Esophagus squamous epithelium (tissue), 5 donors: ENCODE measurements around the gene ENOSF1. TPM values are rescaled to one million over a fixed set of nuclear protein-coding genes. Genes with fewer than 3 reads are reported as not detected.

Experiments
- DNase-seq: peaks from one replicate; lab custom pipeline; 2025; lab: John Stamatoyannopoulos, UW
- H3K27ac ChIP-seq, 4 donors: fragments of 200-600 bp; sonication (generic); one replicate each; pipeline ENCODE4 v1.5.1; 2016 to 2019; ENCODE audit warnings: mild to moderate bottlenecking in 1 of 4
- H3K27me3 ChIP-seq, 4 donors: fragments of 200-600 bp; sonication (generic); 1 replicate in 3 of 4; 2 replicates in 1 of 4; pipeline versions ENCODE4 v1.5.1 to v1.6.0; 2017 to 2021; ENCODE audit warnings: antibody characterized with exemption in 1 of 4
- H3K36me3 ChIP-seq, 3 donors: fragments of 200-600 bp; sonication (generic); one replicate each; pipeline ENCODE4 v1.5.1; 2016 to 2019
- H3K4me1 ChIP-seq, 3 donors: fragments of 200-600 bp; sonication (generic); one replicate each; pipeline ENCODE4 v1.5.1; 2017 to 2019
- H3K4me3 ChIP-seq, 4 donors: fragments of 200-600 bp; sonication (generic); 1 replicate in 3 of 4; 2 replicates in 1 of 4; pipeline ENCODE4 v1.5.1; 2016 to 2019; ENCODE audit warnings: mild to moderate bottlenecking in 2 of 4, moderate library complexity in 1 of 4
- H3K9me3 ChIP-seq, 3 donors: fragments of 200-600 bp; sonication (generic); one replicate each; pipeline ENCODE4 v1.5.1; 2016 to 2019
- POLR2A ChIP-seq, 4 donors: fragments of 450-650 bp; IDR thresholded peaks; one replicate each; pipeline ENCODE4 v1.6.1; 2017; ENCODE audit warnings: antibody characterized with exemption in 4 of 4, mild to moderate bottlenecking in 4 of 4, moderate library complexity in 3 of 4
- WGBS, 2 donors: methylation state at CpG; one replicate each; pipeline ENCODE4 v1.1.5; 2018; 5-methylcytosine and 5-hydroxymethylcytosine counted together
- intact Hi-C: fragments of 100-400 bp; cut with DNase I; formaldehyde crosslinking; loops from one replicate; pipeline ENCODE4 v1.15.0; 2022
- total RNA-seq, 4 donors: library from RNA; depleted of rRNA; stranded (reverse); fragments of >200 nt; gene quantifications; one replicate each; pipeline ENCODE4 v1.1.0, GENCODE V29; 2016
- TF ChIP-seq, protein P1 (sequence below), 6 experiments: fragments of 450-650 bp in 4 of 6; fragments of 200-600 bp in 2 of 6; sonication (generic) in 2 of 6; IDR thresholded peaks; one replicate each; pipeline ENCODE4 v1.5.1; 2016 to 2019; ENCODE audit warnings: antibody characterized with exemption in 6 of 6, mild to moderate bottlenecking in 4 of 6, moderate library complexity in 4 of 6
- donor health status: DM: yes; HTN: yes; CAD: no.

ENOSF1 gene
- total RNA-seq, 4 donors from 2014 or later, result 31.7 to 63.7 (median 47.1) TPM

GRCh38 chr18:659597-659996, 52.8 kb downstream of the ENOSF1 start:
- Histone ChIP-seq H3K27ac (no peak overlapping the region), H3K36me3 (no peaks in the 10 kb centered on the region), H3K4me1 (peaks cover 0 to 21% (median 5%) of the 10 kb centered on the region in 3 donors), H3K4me3 (no peak overlapping the region), H3K27me3 (peaks cover 0 to 34% (median 0%) of the 10 kb centered on the region in 4 donors), H3K9me3 (no peaks in the 10 kb centered on the region)
- 69 to 100% methylated on average over 3 to 5 of the region's 6 CpGs for WGBS, 2 donors
- intact Hi-C loops, result no loop called here
- no peak for DNase-seq
- no peak for TF ChIP-seq POLR2A (IDR thresholded peaks at IDR 0.05)
- TF ChIP-seq, protein P1, sequence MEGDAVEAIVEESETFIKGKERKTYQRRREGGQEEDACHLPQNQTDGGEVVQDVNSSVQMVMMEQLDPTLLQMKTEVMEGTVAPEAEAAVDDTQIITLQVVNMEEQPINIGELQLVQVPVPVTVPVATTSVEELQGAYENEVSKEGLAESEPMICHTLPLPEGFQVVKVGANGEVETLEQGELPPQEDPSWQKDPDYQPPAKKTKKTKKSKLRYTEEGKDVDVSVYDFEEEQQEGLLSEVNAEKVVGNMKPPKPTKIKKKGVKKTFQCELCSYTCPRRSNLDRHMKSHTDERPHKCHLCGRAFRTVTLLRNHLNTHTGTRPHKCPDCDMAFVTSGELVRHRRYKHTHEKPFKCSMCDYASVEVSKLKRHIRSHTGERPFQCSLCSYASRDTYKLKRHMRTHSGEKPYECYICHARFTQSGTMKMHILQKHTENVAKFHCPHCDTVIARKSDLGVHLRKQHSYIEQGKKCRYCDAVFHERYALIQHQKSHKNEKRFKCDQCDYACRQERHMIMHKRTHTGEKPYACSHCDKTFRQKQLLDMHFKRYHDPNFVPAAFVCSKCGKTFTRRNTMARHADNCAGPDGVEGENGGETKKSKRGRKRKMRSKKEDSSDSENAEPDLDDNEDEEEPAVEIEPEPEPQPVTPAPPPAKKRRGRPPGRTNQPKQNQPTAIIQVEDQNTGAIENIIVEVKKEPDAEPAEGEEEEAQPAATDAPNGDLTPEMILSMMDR (IDR thresholded peaks at IDR 0.05), result no peak

GRCh38 chr18:658947-659533, 53.4 kb downstream of the ENOSF1 start:
- Histone ChIP-seq H3K36me3 (no peaks in the 10 kb centered on the region), H3K9me3 (no peaks in the 10 kb centered on the region), H3K27me3 (peaks cover 0 to 39% (median 0%) of the 10 kb centered on the region in 4 donors), H3K4me3 (peak overlapping the region in 3 of 4 donors; percentile 65 to 85 (median 74)), H3K4me1 (peaks cover 0 to 21% (median 5%) of the 10 kb centered on the region in 3 donors), H3K27ac (no peak overlapping the region)
- TF ChIP-seq POLR2A (IDR thresholded peaks at IDR 0.05), result no peak
- TF ChIP-seq, protein P1 (IDR thresholded peaks at IDR 0.05), result no peak
- intact Hi-C loops, result no loop called here
- DNase-seq, result no peak
- 74 to 89% methylated on average over 6 to 10 of the region's 10 CpGs for WGBS, 2 donors

DNA sequence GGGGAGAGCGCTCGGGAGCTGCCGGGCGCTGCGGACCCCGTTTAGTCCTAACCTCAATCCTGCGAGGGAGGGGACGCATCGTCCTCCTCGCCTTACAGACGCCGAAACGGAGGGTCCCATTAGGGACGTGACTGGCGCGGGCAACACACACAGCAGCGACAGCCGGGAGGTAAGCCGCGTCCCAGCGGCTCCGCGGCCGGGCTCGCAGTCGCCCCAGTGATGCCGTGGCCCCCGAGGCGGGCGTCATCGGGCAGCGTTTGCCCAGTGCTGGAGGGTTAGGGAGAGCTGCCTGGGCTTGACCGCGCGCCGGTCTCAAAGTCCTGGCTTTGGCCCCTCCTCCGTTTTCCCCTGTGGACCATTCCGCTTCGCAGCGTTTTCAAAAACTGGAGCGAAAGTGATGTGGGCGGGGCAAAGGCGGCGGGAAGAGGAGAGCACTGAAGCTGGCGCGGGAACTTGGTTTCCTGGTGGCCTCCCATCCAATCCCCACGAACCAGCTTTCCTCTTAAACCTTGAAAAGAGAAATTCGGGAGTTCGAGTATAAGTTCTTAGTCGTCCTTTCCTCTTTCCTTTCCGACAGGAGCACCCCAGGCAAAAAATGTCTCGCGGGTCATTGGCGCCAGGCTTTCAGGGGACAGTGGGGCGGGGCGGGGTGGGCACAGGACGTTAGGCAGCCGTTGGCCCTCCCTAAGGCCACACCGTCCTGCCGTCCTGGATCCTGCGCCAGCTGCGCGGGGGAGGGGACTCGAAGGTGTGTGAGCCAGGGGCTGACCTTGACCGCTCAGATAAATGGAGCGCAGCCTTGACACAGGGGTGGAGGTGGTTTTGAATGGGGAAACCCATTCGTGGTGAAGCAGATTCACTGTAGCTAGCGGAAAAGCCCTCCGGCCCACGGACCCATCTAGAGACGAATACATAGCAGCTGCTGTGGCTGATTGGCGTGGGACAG, 54.2 kb downstream of the ENOSF1 start:
- Histone ChIP-seq H3K4me1 (peaks cover 0 to 21% (median 5%) of the 10 kb centered on the region in 3 donors), H3K4me3 (peak overlapping the region; percentile 52 to 85 (median 70)), H3K9me3 (no peaks in the 10 kb centered on the region), H3K27me3 (peaks cover 0 to 46% (median 0%) of the 10 kb centered on the region in 4 donors), H3K27ac (peak overlapping the region; percentile 62 to 79 (median 62)), H3K36me3 (no peaks in the 10 kb centered on the region)
- TF ChIP-seq POLR2A (IDR thresholded peaks at IDR 0.05), result peak in 1 of 4 donors; percentile 39
- TF ChIP-seq, protein P1 (IDR thresholded peaks at IDR 0.05), result no peak
- WGBS, 2 donors, result 14 to 22% methylated on average over 11 to 14 of the region's 72 CpGs
- DNase-seq, result no peak
- intact Hi-C loops, result no loop called here

- peak within 1 kb of the TSS; percentile 62 to 79 (median 62) for H3K27ac ChIP-seq
- peak in 1 of 4 donors; percentile 9 for TF ChIP-seq POLR2A (IDR thresholded peaks at IDR 0.05)
- TF ChIP-seq, protein P1 (IDR thresholded peaks at IDR 0.05), result no peak
- WGBS, 2 donors, result 0% methylated on average over 8 to 28 of the region's 79 CpGs
- intact Hi-C loops, result no loop called here
- no peak for DNase-seq
- no peaks in the 10 kb centered on the region for H3K9me3 ChIP-seq
- H3K27me3 ChIP-seq, result peaks cover 0 to 46% (median 0%) of the 10 kb centered on the region in 4 donors
- H3K4me3 ChIP-seq, result peak within 1 kb of the TSS; percentile 52 to 85 (median 70)
- no peaks in the 10 kb centered on the region for H3K36me3 ChIP-seq
- peaks cover 0 to 21% (median 5%) of the 10 kb centered on the region in 3 donors for H3K4me1 ChIP-seq
These were observed 55.0 kb downstream of the ENOSF1 start, which contains the start of gene TYMS for GRCh38 chr18:657311-658000. Gene TYMS (plus strand): TSS chr18:657653. CDS start chr18:657743, 90 bp downstream.
